HuH-7.5 (cell line): Measurements from ENCODE around the gene FCN3.
"Not testable (repeated sequence)": the region's sequence is repeated elsewhere in the genome, so short reads cannot be mapped to it uniquely, and the experiment has no call there.

Experiments
- DNase-seq: peaks from one replicate; pipeline ENCODE4 v3.0.0; 2011; ENCODE audit warnings: low spot score

Gene FCN3

DNA sequence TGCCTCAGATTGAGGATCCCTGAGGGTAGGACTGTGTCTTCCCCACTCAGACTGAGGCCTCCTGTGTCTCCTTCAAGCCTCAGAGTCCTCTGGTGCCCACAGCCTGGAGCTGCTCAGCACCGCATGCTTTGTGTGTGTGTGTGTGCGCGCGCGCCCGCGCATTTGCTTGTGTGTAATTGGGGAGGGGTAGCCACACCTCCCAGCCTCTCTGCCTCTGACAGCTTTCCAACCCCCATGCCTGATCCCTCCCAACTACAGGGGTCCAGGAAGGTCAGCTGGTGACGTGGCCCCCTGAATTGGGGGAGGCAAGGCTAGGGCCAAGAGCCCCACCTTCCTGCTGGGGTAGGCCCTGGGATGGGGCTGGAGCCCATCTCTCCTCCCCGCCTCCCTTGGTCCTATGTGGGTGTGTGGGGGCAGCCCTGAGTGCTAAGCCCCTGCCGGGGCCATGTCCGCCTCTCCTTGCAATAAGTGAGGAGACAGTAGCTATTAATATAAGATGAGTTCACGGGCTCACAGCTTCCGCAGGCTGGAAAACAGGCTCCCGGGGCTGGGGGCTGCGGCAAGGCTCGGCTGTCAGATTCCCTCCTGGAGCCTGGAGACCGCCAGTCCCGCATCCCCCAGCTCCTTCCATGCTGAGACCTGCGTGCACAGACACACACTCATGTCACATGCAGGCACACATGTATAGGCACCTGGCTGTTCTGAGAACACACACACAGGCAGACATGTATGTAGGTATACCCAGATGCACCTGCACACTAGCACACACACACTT lies 24.8 kb upstream of the FCN3 start:
- no peak for DNase-seq

DNA sequence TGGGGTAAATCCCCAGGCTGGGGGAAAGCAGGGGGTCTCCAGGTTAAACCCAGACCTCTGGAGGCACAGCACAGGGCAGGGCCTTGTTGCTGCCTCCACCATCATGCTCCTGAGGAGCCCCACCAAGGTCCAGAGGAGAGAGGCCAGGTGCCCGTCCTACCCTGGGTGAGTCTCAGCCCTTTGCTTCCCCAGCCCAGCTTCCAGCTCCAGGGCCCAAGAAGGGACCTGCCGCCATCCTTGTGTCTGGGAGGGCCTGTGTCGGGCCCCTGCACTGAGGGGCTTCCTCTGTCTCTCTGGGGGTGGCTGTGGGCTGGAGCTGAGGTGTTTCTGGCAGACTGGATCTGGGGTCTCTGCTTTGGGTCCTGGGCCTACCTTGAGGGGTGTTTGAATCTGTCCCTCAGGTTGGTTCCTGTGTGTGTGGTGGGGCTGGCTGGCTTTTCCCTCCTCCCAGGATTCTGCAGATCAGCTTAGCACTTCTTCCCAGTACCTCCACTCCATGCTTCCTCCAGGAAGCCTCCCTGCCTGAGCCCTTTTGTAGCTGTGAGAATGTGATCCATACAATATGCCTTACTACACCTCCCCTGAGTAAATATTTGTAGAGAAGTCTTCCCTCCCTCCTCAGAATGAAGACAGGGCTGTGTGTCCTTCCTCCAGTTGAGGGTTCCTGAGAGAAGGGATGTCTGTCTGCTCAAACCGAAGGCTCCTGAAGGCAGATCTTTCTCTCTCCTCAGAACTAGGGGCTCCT lies 24.0 kb upstream of the FCN3 start:
- no peak for DNase-seq

- no peak for DNase-seq
These were observed 23.1 kb upstream of the FCN3 start for GRCh38 chr1:27397749-27398148.

DNA sequence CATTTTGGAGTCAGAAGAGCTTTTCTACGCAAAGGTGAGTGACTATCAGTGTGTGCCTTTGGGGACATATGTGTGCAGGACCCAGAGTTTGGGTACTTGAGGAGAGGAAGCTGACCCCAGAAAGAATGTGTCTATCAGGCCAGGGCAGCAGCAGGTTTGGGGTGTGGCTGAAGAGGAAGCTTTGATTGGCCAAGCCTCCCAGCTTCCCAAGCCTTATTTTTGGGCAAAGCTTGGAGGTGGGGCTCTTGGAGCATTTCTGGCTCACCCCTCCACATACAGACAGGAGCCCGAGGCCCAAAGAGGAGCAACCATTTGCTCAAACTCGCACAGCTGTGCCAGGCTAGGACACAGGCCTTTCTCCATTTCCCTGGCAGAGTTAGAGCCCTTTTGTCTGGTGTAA lies 22.5 kb upstream of the FCN3 start:
- no peak for DNase-seq

DNA sequence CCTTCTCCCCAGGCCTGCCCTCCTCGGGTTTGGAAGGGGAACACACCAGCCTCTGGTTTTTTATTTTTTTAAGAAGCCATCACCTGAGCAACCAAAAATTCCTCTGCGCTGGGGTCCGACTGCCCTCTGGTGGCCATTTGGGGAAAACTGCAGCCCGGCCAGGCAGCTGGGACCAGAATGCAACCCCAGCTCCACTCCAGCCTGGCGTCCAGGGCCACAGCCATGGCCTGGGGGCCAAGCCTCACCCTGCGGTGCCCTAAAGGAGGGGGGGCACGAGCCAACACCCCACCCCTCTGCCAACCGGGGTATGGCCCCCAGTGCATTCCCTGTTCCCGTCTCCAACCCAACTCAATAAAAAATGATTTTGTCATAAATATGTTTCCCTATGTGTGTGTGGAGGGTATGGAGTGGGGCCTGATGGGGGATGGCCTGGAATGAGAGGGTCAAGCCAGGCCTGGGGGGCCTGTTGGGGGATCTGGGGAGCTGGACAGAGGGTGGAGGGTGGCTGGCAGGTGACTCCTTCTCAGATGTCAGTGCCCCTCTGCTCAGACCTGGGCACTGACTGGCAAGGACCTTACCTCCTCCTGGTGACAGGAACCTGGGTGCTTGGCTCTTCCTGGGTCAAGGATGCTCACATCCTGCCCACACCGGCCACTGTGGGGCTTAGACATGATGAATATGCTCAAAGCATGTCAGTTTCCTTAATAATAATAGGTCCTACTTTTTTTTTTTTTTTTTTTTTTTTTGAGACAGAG lies 21.0 kb upstream of the FCN3 start:
- DNase-seq: peak; percentile 83

DNA sequence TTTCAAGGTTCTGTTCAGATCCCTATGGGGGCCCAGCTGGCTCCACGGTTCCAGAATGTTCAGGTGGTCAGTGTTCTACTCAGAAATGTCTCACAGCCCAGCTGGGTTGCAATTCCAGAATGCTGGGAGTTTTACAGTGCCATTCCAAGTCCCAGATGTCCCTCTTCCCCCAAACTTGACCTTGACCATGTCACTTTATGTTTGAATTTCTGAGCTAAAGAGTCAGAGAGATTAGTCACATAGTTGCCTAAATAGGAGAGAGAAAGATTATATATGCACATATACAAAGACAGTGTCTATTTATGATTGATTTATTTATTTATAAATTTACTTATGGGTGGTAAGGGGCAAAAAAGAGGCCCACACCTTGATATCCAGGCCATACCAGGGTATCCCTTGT lies 20.3 kb upstream of the FCN3 start:
- DNase-seq: no peak

- no peak for DNase-seq
These were observed 19.6 kb upstream of the FCN3 start for GRCh38 chr1:27394282-27394658.

- no peak for DNase-seq
These were observed 19.1 kb upstream of the FCN3 start for GRCh38 chr1:27393641-27394281.

- peak; percentile 78 for DNase-seq
These were observed 18.4 kb upstream of the FCN3 start for GRCh38 chr1:27392778-27393635.

DNA sequence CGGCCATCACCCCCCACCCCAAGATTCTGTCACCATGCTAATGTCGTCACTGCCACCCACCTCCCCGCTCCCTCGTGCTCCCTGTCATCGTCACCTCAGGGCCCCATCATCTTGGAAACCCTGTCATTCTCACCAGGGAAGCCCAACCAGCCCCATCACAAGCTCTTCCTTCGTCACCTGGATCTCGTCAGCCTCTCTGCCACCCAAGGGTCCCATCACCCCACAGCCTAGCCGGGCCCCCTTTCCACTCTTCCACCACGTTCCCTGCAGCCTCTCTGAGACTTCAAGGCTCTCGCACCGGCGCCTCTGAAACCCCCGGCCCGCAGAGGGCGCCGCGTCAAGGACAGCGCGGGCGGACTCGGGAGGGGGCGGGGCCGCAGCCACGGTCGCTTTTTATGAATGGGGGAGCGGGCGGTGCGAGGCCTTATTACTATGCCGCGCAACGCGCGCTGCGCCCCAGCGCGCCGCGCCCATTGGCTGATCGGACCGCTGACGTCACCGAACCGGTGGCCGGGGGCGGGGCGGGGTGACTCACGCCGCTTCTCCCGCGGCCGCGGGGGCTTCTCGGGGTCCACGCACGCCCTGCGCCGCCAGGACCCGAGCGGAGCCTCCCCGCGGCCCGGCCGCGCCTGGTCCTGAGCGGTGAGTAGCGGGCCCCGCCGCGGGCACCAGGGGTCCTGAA lies 17.6 kb upstream of the FCN3 start, which contains the start of gene GPR3:
TSS of gene GPR3 (plus strand) at position 527 of the 682 bp plus-strand sequence. CDS start 1,177 bp downstream, outside the sequence.
- peak; percentile 92 for DNase-seq

DNA sequence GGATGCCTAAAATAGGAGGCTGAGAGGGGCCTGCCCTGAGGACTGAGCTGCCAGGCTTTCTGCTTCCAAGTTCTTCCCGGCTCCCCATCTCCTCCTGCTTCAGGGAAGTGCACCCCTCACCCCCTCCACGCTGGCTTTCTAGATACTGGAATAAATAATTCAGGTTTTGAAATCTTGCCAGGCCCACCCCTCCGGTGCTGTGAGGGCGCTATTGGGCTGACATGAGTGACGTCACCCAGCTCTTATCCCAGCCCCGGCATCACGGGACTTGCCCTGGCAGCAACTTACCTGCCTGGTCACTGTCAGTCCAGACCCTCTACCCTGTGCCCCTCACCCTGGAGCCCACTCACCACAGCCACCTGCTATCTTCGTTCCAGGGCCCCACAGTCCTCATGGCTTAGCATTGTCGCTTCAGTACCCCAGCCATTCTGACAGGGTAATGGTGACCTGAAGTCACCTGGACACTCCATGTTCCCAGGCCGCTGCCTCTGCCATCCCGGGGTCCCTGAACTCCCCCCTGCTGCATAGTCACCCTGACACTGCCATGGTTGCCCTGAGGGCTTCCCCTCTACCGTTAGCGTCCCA lies 17.0 kb upstream of the FCN3 start:
- no peak for DNase-seq

DNA sequence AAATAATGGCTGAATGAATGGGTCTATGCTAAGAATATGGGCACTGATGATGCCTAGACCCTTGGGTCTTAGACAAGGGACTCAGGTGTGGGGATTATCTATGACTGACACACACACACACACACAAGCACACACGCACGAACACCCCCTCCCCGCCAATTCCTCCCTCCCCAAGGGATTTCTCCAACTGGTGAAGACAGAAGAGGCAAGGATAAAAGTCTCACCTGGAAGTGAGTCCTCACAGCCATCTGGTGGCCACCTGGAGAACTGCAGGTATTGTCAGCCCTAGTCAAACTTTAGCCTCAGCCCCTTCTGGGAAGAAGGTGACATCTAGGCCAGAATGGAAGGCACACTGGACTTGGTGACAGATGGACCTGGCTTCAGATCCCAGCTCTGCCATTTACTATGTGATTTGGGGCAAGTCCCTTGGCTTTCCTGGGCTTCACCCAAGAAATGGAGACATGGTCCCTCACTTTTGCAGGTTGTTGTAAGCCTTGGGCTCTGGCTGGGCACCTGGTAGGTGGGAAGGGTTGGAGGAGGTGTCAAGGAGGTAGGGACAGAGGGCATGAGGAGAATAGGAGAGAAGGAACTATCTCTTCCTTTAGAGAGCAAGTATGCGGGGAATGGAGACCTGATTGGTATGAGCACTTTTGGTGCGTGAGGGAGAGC lies 13.8 kb upstream of the FCN3 start:
- peak; percentile 80 for DNase-seq

GRCh38 chr1:27384797-27385196 lies 10.2 kb upstream of the FCN3 start:
- not testable (repeated sequence) for DNase-seq

- DNase-seq: no peak
These were observed 9.0 kb upstream of the FCN3 start for GRCh38 chr1:27383661-27384060.

GRCh38 chr1:27383039-27383605 lies 8.5 kb upstream of the FCN3 start, which contains the start of gene CD164L2:
CD164L2 (minus strand) TSS chr1:27383333; CDS start chr1:27383239, 94 bp downstream.
- no peak for DNase-seq

DNA sequence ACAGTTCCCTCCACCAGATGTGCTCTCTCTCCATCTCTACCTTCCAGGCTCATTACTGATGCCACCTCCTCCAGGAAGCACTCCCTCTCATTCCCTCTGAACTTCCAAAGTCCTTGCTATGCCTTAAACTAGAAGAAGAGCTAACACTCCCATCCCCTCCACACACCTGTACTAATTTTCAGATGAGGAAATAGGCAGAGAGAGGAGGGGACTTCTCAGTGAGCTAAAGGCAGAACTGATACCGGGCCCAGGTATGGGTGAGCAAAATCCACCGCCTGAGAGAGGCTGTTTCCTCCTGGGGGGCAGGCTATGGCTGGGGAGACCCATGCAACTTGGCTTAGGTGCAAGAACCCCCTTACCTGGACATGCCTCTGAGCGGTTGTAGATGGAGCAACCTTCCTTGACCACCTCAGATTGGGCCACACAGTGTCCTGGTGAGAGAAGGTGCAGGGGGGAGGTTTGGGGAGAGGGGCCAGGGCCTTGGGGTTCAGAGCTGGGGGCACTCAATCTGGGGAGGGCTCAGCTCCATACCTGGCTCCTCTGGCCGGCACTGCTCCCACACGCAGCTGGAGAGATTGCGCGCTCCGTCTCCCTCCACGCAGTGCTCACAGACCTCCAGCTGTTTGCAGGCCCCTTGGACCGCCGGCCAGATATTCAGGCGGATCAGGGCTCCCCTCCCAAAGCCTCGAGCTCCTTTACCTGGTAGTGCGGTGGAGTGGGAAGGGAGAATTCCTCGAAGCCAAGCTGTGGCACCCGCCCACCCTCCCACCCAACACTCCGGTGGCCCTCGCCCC lies 7.5 kb upstream of the FCN3 start:
- DNase-seq: no peak

DNA sequence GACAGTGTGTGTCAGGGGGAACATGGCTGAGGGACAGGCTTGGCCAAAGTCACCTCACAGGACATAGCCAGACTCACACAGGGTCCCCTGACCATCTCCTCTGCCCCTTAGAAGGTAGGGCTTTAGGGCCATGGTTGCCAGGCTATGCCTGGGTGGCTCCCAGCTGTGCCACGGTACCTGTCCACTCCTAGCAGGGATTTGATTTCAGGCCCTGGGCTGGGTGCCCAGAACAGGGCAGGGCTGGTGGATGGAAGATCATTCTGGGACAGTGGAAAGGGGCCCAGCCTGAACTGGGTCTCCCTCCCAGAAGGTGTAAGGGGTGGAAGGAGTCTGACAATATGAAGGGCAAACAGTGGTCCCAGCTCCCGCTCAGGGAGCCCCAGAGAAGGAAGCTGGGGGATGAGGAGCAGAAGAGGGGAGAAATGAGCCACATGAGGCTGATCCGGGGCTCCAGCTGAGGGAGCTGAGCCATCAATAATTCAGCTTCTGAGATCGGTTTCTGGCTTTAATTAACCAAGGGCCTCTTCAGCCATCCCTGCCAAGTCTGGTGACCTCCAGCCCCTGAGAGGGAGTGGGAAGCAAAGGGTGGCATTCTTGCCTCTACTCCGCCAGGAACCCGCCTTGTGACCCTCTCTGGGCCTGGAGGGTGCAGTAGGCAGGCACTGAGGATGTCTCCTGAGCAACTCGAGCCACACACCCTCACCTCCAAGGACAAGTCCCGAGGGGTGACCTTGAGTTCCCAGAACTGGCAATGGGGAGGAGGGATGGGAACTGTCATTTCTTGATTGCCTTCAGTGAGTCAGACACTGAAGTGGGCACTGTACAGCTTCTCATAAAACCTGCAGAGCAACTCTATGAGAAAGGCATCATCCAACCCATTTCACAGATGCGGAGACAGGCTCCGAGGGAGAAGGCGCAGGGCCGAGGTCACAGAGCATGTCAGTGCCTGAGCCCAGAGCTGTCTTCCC lies 6.4 kb upstream of the FCN3 start:
- DNase-seq: no peak
